ENCODE measurements around the gene TBC1D14.

Gene TBC1D14

GRCh38 chr4:7049739-7050138 is 140.1 kb downstream of the TBC1D14 start:
- no peak for DNase-seq

DNA sequence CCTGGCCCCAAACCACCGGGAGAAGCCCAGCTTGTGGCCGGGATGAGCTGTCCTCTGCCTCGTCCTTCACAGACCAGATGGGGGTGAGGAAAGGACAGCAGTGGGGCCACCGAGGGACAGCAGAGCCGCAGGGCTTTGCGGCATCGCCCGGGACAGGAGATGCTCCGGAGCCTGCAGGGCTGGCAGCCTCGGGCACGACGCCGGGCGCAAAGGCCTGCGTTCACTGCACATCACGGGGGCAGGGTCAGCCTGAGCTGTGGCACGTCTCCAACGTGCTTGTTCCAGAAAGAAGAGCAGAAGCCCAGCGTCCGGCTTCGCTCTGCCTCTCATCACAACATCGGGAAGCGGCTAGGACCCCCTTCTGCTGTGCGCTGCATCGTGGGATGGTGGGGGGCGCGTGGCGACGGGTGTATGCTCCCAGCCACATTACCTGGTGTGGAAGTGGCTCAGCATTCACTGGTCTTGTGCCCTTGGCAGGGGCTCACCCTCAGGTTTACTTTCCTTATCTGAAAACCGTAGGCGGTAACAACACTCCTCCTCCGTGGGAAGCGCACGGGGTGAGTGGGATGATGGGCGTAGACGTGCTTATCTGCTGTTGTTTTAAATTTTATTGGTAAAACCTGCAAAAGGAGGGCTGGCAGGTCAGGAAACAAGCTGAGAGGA is 141.0 kb downstream of the TBC1D14 start:
- no peak for DNase-seq

- DNase-seq: no peak
Observed at GRCh38 chr4:7051144-7051495, 141.5 kb downstream of the TBC1D14 start.

DNA sequence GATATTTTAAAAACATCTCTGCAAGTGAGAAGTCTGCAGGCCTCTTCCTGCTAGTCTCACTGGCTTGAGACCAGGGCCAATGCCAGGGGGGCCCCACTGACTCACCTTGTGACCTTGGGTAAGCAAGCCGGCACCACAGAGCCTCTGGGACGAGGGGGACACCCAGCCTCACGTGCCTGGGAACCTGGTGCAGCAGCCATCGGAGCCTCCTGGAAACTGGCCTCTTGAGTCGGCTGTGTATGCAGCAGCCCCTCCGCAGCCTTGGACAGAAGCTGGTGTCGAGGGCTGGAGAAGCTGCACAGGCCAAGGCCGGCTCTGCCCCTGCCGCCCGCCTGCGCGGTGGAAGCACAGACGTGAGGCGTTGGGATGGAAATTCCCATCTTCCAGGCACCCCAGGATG is 142.3 kb downstream of the TBC1D14 start:
- no peak for DNase-seq

DNA sequence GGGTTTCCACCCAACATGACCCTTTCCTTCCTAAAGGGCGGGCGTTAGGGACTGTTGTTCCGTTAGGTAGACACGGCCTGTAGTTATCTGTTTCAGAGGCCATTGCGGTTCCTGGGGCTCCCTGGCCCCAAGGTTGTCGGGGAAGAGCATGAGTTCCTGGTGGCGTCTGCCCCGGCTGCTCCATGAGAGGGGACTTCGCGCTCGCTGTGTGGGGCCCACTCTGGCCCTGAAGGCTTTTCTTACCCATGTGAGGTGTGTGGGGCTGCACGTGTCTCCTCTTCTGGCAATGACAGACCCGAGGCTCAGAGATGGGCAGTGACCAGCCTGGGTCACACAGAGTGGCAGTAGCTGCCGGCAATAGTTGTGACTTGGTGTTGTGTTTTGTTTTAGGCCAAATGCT is 142.7 kb downstream of the TBC1D14 start:
- no peak for DNase-seq

- no peak for DNase-seq
Observed at GRCh38 chr4:7052923-7053715, 143.5 kb downstream of the TBC1D14 start.

DNA sequence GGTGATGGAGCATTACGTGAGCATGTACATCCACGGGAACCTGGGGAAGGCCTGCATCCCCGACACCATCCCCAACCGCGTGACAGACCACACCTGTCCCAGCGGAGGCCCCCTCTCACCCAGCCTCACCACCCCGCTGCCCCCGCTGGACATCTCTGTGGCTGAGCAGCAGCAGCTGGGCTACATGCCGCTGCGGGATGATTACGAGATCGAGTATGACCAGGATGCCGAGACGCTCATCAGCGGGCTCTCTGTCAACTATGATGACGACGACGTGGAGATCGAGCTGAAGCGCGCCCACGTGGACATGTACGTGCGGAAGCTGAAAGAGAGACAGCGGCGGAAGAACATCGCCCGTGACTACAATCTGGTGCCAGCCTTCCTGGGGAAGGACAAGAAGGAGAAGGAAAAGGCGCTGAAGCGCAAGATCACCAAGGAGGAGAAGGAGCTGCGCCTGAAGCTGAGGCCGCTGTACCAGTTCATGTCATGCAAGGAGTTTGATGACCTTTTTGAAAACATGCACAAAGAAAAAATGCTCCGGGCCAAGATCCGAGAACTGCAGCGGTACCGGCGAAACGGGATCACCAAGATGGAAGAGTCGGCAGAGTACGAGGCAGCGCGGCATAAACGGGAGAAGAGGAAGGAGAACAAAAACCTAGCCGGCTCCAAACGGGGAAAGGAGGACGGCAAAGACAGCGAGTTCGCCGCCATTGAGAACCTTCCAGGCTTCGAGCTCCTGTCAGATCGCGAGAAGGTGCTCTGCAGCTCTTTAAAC is 144.7 kb downstream of the TBC1D14 start:
- DNase-seq: no peak

GRCh38 chr4:7055111-7055989 is 145.7 kb downstream of the TBC1D14 start:
- no peak for DNase-seq

DNA sequence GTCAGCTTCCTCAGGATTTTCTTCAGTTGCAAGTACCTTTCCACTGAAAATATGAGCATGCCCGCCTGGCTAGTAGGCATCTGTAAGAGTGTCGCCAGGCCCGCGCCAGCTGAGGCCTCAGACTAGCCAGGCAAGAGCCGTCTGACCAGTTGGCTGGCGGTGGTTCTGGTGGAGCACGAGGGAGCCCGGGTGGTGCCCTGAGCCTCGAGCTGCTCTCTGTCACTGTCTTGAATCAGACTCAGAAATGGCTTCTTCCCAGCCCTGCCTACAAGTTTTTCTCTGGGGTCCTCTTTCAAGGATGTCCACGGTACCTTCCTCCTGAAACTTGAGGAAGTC is 146.3 kb downstream of the TBC1D14 start:
- no peak for DNase-seq

DNA sequence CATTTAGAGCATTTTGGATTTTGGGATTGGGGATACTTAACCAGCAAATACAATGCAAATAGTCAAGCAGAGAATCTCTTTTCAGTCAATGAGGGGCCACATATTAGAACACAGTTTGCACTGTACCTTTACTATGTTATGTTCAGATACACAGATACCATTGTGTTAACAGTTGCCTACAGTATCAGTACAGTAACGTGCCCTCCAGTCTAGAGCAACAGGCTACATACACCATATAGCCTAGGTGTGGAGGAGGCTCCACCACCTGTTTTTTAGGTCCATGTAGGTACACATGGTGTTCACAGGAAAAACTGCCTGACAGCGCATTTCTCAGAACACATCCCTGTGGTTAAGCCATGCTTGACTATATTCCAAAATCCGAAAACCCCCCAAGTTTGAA is 149.2 kb downstream of the TBC1D14 start:
- no peak for DNase-seq

DNA sequence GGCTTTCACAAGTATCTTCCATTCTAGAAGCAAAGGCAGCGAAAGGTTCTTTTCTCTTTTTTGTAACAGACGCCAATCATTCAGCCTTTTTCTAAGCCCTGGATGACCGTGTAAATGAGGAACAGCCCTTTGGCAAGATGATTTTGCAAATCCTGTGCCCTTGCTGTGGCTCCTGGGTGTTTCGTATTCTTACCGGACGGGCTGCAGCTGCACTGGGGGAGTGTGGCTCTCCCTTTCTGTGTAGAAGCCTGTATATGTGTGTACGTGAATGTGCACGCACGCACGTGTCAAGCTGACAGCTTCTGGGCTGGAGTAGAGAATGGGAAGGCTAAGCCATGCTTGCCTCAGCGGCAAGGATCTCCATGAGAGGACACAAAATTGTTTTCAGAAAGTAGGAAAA is 150.0 kb downstream of the TBC1D14 start:
- DNase-seq: no peak

DNA sequence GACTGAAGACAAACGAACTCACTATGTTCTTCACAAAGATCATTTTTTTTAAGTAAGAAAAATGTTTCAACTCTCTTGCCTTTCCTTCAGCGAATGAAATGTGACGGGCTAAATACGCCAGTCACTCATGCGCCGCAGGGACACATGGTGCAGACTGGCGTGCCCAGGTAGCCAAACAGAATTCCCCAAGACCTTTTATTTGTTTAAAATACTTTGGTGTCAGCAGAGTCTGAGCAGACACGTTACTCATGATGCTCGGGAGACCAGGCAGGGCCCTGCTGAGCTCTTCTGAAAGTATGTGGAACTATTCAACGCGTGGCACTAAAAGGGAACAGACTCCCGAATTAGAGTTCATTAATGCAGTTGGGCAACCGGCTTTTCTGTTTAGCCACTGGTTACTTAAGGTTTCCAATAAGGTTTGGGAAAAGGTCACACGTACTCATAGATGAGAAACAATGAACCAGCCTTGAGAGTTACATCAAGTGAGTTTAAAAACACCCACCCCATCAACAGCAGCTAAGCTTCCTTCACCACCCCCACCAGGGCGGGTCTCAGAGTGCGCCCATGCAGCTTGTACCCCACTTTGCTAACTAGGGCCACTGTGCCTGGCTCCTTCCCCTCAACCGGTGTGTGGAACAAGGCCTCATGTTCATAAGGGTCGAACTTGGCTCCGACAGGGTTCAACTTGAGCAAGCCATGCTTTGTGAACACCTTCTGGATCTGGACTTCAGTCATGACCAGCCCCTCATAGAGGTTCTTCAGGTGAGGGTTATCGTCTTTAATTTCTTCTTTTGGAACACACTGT is 150.9 kb downstream of the TBC1D14 start:
- no peak for DNase-seq

GRCh38 chr4:7061815-7062214 is 152.2 kb downstream of the TBC1D14 start:
- DNase-seq: no peak

DNA sequence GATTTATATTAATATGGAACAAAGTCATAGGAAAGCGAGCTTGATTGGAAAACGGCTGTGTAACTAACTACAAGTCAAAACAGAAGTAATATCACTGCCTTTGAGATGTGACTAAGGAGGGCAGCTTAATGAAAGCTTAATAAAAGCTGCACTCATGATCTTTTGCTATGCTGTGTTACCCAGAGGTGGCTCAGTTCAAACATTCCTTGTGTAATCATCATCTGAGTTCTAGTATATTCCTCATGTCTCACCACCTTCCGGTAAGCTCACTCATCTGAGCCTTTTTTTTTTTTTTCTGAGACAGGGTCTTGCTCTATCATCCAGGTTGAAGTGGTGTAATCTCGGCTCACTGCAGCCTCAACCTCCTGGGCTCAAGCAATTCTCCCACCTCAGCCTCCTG is 153.2 kb downstream of the TBC1D14 start:
- DNase-seq: no peak

- no peak for DNase-seq
Observed at GRCh38 chr4:7063362-7063761, 153.7 kb downstream of the TBC1D14 start.

DNA sequence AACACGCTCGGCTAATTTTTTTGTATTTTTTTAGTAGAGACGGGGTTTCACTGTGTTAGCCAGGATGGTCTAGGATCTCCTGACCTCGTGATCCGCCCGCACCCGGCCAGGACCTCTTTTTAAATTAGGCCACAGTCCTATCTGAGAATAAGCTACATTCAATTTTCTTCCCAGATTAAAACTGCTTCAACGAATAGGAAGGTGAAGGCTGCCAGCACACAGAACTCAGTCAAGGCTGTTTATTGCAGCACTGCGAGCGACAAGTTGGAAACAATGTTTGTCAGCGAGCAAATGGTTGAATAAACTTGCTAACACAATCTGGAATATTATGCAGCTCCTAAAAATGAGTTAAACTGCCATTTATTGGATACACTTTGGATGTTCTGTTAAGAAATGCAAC is 156.4 kb downstream of the TBC1D14 start:
- DNase-seq: no peak

DNA sequence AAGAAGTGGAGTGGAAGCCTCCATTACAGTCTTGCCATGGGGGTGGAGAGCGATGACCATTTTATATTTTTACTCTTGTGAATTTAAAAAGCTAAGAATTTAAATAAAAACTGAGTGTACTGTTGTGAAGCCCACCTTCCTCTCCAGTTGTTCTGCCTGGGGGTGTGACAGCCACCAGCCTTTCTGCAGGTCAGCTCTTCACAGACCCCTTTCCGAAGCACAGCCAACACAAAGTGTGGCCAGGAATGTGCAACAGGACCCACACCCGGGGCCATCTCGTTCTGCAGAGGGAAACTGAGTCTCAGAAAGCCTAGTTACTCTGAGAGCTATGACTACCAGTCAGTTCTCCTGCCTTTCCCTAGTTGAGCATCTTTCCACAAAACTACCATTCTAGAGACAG is 156.9 kb downstream of the TBC1D14 start:
- no peak for DNase-seq

DNA sequence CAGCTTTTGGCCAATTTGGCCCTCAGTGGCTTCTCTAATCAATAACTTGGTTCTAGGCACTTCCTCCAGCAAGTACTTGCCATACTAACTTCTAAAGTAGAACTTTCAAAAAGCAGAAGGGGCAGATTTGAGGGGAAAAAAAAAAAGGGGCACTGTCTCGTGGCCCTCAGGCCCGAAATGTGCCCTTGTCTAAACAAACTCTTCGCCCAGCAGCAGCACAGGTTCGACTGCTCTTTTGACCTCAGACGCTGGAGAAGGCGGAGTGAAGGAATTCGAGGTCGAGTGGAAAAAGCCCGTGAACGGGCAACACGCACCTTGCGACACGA is 157.5 kb downstream of the TBC1D14 start:
- no peak for DNase-seq

- DNase-seq: peak; percentile 100
Observed at GRCh38 chr4:7067452-7068278, 158.0 kb downstream of the TBC1D14 start, which contains the start of gene GRPEL1. Gene GRPEL1, minus strand, starts transcription at chr4:7068064. Its CDS starts 32 bp downstream, at chr4:7068032.

GRCh38 chr4:7068279-7068842 is 158.7 kb downstream of the TBC1D14 start:
- no peak for DNase-seq

DNA sequence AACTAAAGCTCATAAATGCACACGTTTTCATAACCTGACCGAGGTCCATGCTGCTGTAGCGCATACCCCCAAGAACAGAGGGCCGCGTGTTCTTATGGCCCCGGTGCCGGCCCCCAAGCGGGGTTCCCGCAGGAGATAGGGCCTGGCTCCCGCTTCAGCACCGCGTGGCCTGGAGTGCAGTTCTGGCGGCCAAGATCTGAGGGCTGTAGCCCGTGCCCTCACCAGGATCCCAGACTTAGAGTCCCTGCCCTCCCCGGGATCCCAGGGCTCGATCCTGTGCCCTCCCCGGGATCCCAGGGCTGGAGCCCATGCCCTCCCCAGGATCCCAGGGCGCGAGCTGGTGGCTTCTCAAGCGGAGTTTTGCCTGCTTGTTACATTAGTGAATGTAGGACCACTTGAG is 159.3 kb downstream of the TBC1D14 start:
- DNase-seq: no peak
